ENCODE data around the gene AKT1.
"Not testable (repeated sequence)": the region's sequence is repeated elsewhere in the genome, so short reads cannot be mapped to it uniquely, and the experiment has no call there.

AKT1 gene

DNA sequence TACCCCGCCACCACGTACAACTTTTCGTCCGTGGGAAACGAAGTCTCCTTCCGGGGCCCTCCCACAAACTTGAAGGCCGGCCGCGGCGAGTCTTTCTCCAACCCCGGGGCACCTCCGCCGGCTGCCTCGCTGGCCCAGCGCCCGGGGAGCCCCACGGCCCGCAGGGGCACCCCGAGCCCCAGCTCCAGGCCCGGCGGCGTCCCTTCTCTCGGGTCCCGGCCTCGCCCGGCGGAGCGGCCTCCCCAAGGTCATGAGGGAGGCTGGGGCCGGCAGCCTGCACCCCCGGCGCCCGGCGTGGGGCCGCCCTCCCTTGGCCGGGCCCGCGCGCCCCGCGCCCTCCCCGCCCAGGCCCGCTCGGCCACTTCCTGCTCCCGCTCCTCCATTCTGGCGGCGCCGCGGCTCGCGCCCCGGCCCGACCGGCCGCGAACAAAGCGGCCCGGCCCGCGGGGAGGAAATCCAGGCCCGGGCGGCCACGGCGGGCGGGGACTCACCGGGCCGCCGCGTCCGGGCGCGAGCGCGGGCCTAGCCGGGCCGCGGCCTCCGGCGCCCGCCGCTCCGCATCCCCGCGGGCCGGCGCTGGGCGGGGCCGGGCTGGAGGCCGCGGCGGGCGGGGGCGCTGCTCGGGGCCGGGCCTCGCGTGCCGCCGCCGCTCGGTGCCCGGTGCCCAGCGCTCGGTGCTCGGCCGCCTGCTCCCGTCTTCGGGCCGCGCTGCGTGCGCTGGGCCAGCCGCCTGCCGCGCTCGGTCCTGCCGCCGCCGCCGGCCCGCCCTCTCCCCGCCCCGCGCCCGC is at the start of gene AKT1:
TSS of gene AKT1 (minus strand) at position 756 of the 788 bp plus-strand sequence. CDS start 3,105 bp downstream, outside the sequence.
- Mint-ChIP-seq H3K27ac (peak within 1 kb of the TSS; percentile 86), H3K36me3 (ENCODE audit: low read depth) (peaks cover 29% of the 10 kb centered on the region), H3K4me1 (ENCODE audit: low read depth) (peaks cover 43% of the 10 kb centered on the region), H3K4me3 (peak within 1 kb of the TSS; percentile 92), H3K27me3 (peaks cover 6% of the 10 kb centered on the region), H3K9me3 (no peaks in the 10 kb centered on the region)
- DNase-seq, result peak; percentile 59

DNA sequence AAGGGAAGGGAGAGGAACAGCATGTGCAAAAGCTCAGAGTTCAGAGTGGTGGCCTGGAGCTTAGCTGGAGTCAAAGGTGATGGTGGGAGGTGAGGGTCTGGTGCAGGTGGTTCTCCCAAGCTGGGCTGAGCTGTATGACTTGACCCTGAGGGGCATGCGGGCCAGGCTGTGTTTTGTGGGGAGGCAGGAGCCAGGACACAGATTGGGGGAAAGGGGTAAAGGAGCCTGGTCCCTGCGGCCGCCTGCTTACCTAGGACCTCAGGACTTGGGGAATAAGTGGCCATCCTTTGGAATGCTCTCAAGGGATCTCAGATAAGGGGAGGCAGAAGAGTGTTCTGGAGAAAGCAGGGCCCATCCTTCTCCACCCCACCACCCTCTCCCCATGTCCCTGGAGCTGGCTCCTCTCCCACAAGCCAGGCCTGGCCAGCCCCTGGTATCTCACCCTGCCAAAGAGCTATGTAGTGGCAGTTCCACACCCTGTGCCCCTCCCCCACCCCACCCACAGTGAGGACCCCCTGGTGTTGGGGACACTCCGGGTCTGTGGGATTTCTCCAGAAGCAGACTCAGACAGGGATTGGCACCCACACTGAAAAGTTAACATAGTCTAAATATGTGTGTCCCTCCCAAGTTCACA is 49.6 kb upstream of the AKT1 start:
- DNase-seq, result no peak
- Mint-ChIP-seq H3K4me1 (ENCODE audit: low read depth) (peaks cover 6% of the 10 kb centered on the region), H3K36me3 (ENCODE audit: low read depth) (no peaks in the 10 kb centered on the region), H3K4me3 (no peak overlapping the region), H3K27ac (no peak overlapping the region), H3K27me3 (peaks cover 64% of the 10 kb centered on the region), H3K9me3 (no peaks in the 10 kb centered on the region)

DNA sequence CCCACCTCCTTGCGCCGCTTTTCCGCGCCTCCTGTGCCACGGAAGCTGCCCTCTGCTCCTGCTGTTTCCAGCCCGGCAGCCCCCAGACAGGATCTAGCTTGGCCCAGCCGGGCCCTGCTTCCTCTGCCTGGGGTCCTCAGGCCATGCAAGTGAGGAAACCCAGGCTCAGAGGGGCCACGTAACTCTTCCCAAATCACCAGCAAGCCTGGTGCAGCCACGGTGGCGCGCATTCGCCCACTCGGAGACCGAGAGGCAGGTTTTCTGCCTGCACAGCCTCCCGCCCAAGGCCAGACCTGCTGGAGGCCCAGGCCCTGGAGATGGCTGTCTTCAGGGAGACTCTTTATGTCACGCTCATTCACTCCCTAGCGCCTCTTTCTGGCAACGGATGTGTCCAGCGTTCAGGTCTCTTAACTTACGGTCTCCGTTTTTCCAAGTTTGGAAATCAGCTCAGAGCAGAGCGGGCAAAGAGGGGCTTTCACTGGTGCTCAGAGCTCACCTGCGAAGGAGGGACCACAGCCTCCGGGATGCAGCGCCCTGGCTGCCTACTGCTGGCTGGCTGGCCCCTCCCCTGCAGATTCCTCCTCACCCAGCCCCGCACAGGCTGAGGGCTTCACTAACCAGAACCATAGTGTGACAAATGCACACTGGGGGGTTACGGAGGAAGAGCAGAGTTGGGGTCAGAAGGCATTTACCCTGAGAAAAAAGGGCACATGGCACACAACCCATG is 48.9 kb upstream of the AKT1 start:
- Mint-ChIP-seq H3K9me3 (no peaks in the 10 kb centered on the region), H3K4me3 (peak overlapping the region; percentile 10), H3K4me1 (ENCODE audit: low read depth) (peaks cover 6% of the 10 kb centered on the region), H3K27me3 (peaks cover 64% of the 10 kb centered on the region), H3K27ac (no peak overlapping the region), H3K36me3 (ENCODE audit: low read depth) (no peaks in the 10 kb centered on the region)
- no peak for DNase-seq

DNA sequence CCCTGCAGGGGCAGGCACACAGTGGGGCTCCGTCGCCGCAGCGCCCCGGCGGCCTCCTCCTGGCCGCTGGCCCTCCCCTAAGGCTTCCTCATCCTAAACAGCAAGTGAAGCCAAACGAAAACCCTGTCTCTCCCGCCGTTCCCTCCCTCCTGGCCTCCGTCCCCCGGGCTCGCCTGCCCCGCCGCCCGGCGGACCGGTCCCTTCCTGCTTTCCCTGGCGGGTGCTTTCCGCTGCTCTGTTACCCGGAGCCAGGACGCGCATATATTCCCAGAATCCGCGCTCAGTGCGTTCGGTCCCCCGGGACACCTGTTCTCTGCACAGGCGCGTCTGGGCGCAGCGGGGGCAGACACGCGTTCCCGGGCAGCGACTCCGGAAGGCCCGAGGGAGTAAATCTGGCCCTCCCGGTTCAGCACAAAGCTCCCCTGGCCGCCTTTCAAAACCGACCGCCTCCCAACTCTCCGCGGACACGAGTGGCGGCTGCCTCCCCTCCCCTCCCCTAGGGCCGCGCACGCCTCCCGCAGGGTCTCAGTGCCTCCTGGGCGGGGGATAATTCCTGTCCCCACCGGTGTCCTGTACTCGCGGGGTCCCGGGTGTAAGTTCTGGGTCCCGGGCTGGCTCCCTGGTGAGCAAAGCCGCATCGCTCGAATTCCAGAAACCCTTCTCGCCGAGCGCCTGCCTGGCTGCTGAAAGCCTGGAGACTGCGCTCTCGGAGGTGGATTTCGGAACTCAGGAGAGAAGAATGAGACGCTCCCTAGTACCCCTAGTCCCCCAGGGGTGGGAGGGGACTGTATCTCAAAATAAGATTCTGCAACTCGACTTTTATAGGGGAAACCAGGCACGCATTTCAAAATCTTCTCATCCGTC is 48.1 kb upstream of the AKT1 start:
- Mint-ChIP-seq H3K27ac (no peak overlapping the region), H3K4me1 (ENCODE audit: low read depth) (peaks cover 6% of the 10 kb centered on the region), H3K9me3 (no peaks in the 10 kb centered on the region), H3K36me3 (ENCODE audit: low read depth) (no peaks in the 10 kb centered on the region), H3K4me3 (no peak overlapping the region), H3K27me3 (peaks cover 64% of the 10 kb centered on the region)
- no peak for DNase-seq

DNA sequence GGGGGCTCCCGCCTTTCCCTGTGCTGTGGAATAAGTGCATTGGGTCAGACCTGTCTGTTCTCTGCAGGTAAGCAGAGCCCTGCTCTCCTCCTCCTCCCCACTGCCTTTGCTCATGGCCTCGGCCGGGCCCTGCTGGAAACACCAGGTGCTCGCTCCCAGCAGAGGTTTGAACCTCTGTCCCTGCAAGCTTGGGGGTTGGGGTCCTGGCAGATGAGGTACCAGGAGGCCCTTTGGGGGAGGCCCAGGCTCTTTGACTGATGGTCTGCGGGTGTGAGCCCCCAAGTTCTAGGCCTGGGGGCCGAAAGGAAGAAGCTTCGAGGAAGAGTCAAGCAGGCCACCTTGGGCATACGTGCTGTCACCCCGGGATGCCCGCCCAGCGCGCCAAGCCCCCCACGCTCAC is 47.5 kb upstream of the AKT1 start:
- Mint-ChIP-seq H3K27me3 (peaks cover 60% of the 10 kb centered on the region), H3K9me3 (no peaks in the 10 kb centered on the region), H3K4me3 (no peak overlapping the region), H3K4me1 (ENCODE audit: low read depth) (peaks cover 6% of the 10 kb centered on the region), H3K36me3 (ENCODE audit: low read depth) (no peaks in the 10 kb centered on the region), H3K27ac (no peak overlapping the region)
- no peak for DNase-seq

DNA sequence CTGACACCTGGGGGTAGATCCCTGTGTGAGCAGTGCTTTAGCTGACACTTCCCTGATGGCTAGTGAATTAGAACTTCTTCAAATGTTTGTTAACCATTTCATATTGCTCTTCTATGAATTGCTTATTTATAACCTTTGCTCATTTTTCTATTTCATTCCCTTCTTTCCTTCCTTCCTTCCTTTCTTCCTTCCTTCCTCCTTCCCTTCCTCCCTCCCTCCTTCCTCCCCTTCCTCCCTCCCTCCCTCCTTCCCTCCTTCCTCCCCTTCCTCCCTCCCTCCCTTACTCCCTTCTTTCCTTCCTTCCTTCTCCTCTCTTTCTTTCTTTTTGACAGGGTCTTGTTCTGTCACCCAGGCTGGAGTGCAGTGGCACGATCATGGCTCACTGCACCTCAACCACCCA is 46.2 kb upstream of the AKT1 start:
- Mint-ChIP-seq H3K4me1 (ENCODE audit: low read depth) (peaks cover 6% of the 10 kb centered on the region), H3K9me3 (no peaks in the 10 kb centered on the region), H3K27me3 (peaks cover 54% of the 10 kb centered on the region), H3K27ac (no peak overlapping the region), H3K4me3 (no peak overlapping the region), H3K36me3 (ENCODE audit: low read depth) (no peaks in the 10 kb centered on the region)
- DNase-seq, result no peak

DNA sequence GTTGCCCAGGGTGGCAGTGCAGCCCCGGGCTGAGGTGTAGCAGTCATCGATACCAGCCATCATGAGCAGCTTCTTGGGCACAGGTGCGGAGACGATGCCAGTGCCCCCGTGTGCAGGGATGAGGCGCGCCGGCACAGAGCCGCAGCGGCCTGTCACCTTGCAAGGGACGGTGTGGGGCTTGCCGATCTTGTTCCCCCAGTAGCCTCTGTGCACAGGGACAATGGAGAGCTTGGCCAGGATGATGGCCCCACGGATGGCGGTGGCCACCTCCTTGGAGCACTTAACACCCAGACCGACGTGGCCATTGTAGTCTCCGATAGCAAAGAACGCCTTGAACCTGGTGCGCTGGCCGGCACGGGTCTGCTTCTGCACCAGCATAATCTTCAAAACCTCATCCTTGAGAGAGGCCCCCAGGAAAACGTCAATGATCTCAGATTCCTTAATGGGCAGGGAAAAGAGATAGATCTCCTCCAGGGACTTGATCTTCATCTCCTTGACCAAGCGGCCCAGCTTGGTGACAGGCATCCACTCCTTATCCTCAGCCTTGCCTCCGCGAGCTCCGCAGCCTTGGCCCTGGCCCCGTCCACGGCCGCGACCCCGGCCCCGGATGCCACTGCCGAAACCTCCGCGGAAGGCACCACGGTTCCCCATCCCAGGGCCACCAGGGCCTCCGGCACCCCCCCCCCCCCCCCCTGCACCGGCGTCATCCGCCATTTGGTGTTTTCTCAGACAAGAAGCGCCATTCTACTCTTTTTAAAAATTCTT is 40.8 kb upstream of the AKT1 start:
- H3K36me3 Mint-ChIP-seq (ENCODE audit: low read depth); H3K27ac Mint-ChIP-seq; DNase-seq; H3K4me1 Mint-ChIP-seq (ENCODE audit: low read depth); H3K9me3 Mint-ChIP-seq; H3K4me3 Mint-ChIP-seq; H3K27me3 Mint-ChIP-seq: not testable (repeated sequence)

DNA sequence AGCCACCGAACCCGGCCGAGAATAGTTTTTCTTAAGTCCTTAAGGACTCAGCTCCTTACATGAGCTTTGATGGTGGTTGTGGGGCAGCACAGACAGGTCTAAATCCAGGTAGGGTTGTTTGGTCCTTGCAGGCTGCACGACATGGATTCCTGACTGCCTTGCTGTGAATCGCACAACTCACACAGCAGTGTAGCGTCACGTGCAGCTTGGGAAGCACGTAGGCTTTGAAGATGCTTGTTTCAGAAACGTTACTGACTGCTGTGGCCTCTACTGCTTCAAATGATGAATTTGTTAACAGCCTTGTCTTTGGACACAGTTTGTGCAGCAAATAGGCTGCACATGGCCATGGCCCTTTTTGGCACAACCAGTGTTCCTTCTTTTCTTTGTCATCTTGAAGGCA is 35.2 kb upstream of the AKT1 start:
- H3K4me1 Mint-ChIP-seq (ENCODE audit: low read depth), result peaks cover 14% of the 10 kb centered on the region
- H3K27me3 Mint-ChIP-seq, result peaks cover 12% of the 10 kb centered on the region
- DNase-seq, result no peak
- H3K9me3 Mint-ChIP-seq, result no peaks in the 10 kb centered on the region
- no peak overlapping the region for H3K4me3 Mint-ChIP-seq
- no peak overlapping the region for H3K27ac Mint-ChIP-seq
- no peaks in the 10 kb centered on the region for H3K36me3 Mint-ChIP-seq (ENCODE audit: low read depth)

DNA sequence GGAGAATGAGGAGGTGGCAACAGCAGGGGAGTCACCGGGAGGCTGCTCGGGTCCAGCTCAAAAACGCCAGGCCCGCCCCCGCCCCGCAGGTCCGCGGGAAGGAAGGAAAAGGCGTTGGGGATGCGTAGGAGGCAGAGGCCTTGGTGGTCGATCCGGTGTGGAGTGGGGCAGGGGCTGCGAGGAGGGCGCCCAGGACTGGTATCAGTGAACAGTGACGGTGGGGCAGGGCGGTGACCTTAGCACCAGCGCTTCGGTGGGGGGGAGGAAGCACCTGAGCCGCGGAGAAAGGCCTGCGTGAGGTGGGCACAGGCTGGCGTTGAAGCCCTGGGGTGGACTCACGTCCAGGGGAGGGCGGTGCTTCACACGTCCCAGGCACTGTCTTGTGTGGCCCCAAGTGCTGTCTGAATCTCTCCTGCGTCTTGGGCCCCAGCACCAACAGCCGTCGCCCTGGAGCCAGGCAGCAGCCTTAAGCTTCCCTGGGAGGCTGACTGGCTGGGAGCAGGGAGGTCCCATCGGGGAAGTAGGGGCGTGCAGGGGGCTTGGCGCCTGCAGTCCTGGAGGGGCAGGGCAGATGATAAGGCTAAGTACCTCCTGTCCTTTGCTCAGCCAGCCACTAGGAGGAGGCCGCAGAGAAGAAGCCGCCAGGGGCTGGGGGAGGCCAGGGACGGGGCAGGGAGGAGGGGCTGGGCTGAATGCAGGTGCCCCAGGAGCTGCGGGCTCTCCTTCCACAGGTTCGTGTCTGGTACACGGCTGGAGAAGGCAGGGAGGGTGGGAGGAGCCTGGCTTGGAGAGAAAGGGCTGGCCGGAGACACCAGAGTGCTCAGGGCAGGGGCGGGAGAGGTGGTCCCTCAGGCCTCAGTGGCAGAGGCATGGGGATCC is 31.9 kb upstream of the AKT1 start:
- DNase-seq, result peak; percentile 73
- H3K27ac Mint-ChIP-seq, result no peak overlapping the region
- H3K9me3 Mint-ChIP-seq, result peaks cover 6% of the 10 kb centered on the region
- peaks cover 19% of the 10 kb centered on the region for H3K4me1 Mint-ChIP-seq (ENCODE audit: low read depth)
- H3K36me3 Mint-ChIP-seq (ENCODE audit: low read depth), result no peaks in the 10 kb centered on the region
- peak overlapping the region; percentile 71 for H3K4me3 Mint-ChIP-seq
- peaks cover 23% of the 10 kb centered on the region for H3K27me3 Mint-ChIP-seq

DNA sequence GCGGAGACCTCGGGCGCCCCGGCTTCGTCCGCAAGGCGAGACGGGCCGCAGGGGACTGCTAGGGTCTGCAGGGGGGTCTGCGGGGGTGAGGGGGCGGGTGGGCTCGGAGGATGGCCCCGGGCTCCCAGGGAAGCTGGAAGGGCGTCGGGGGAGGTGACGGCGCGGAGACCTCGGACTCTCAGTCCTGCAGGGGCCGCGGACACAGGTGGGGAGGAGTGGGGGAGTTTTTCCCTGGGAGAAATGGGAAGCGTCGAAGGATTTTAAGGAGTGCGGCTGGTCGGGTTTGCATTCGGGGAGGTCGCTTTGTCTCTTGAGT is 31.3 kb upstream of the AKT1 start:
- Mint-ChIP-seq H3K4me3 (peak overlapping the region; percentile 71), H3K27me3 (peaks cover 23% of the 10 kb centered on the region), H3K9me3 (peaks cover 6% of the 10 kb centered on the region), H3K27ac (no peak overlapping the region), H3K36me3 (ENCODE audit: low read depth) (no peaks in the 10 kb centered on the region), H3K4me1 (ENCODE audit: low read depth) (peaks cover 19% of the 10 kb centered on the region)
- no peak for DNase-seq

DNA sequence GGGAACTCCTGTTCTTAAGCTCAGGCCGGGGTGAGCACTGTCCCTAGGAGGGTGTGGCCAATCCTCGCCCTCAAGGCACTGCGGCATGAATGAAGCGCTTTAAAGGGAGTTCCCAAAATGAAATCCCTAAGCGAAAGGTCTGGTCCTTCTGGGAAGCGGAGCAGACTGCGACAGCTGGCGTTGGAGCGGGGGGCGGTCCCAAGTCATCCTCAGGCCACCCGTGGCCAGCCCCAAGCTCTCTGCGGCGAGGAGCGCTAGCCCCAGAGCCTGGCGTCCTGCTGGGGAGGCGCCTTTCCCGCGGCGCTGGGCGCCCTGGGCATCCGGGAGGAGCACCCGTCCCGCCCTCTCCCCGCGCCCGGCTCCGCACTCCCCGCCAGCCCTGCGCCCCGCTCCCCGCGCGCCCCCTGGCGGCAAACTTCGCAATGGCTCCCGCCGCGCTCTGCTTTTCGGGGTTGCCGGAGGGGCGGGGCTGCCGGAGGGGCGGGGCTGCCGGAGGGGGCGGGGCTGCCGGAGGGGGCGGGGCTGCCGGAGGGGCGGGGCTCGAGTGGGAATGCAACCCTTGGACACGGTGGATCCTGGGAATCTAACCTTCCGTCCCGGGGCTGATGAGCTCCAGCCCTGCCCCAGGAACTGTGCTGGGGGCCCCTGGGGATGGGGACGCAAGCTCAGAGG is 30.8 kb upstream of the AKT1 start:
- peaks cover 6% of the 10 kb centered on the region for H3K9me3 Mint-ChIP-seq
- H3K27me3 Mint-ChIP-seq, result peaks cover 23% of the 10 kb centered on the region
- peak; percentile 97 for DNase-seq
- no peaks in the 10 kb centered on the region for H3K36me3 Mint-ChIP-seq (ENCODE audit: low read depth)
- no peak overlapping the region for H3K27ac Mint-ChIP-seq
- peak overlapping the region; percentile 77 for H3K4me3 Mint-ChIP-seq
- H3K4me1 Mint-ChIP-seq (ENCODE audit: low read depth), result peaks cover 19% of the 10 kb centered on the region

DNA sequence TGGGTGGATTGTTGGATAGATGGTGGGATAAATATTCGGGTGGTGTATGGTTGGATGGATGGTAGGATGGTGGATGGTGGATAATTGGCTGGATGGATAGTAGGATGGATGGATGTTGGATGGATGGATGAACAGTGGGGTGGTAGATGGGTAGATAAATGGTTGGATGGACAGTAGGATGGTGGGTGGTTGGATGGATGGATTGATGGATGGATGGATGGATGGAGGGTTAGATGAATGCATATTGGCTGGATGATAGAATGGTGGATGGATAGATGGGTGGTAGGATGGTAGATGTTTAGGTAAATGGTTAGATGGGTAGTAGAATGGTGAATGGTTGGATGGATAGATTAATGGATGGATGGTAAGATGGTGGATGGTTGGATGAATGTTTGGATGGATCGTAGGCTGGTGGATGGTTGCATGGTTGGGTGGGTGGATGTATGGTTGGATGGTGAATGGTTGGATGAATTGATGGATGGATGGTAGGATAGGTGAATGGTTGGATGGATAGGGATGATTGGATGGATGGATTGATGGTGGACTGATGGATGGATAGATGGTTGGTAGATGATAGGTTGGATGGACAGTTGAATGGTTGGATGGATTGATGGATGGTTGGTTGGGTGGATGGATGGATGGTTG is 28.9 kb upstream of the AKT1 start:
- Mint-ChIP-seq H3K9me3 (peaks cover 6% of the 10 kb centered on the region), H3K36me3 (ENCODE audit: low read depth) (no peaks in the 10 kb centered on the region), H3K4me3 (no peak overlapping the region), H3K27ac (no peak overlapping the region), H3K4me1 (ENCODE audit: low read depth) (peaks cover 19% of the 10 kb centered on the region), H3K27me3 (peaks cover 23% of the 10 kb centered on the region)
- DNase-seq, result no peak

Measured in activated T-cell treated with anti-CD3 and anti-CD28 coated beads, Interleukin-2, amount 50 U/mL, for 24 hours (primary cell).